ENCODE data around the gene HUWE1.
"Not testable (repeated sequence)": the region's sequence is repeated elsewhere in the genome, so short reads cannot be mapped to it uniquely, and the experiment has no call there.

Gene HUWE1

DNA sequence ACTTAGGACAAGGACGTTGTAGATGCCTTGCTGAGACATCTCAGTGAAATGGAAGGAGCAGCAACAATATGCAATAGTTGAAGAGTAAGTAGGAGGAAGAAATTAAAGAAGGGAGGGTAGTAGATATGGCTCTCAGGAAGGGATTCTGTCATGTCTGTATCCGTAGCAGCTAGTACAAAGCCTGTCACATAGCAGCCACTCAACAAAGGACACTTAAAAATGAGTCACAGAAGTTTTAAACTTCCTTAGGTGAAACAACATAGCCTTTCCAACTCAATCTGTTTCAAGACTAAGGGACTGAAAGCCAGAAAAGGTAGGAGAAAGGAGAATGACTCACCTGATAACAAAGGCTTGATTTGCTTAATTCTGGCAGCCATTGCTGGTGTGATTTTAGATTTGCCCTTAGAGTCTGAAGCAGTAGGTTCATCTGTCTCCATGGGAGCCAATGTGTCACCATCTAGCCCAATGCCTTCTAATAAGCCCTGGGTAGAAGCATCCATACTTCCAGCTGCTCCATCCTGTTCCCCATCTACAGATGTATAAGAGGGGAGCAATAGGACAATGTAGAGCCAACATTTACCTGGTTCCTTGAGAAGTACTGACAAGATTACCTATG is 86.6 kb downstream of the HUWE1 start:
- DNase-seq: no peak

DNA sequence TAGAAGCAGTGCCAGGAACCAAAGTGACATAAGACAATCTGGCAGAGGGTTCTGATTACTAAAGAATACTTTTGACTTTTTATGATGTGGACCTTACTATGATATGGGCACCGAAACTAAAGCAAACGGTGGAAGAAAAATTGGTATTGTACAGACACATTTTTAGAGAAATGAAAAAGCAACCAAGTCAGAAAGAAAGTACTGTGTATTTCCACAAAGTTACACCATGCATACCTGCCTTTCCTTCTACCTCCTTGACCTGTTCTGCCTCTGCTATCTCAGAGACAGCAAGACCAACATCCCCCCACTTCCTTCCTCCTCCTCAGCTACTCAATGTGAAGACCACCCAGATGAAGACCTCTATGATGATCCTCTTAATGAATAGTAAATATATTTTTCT is 88.3 kb downstream of the HUWE1 start:
- no peak for DNase-seq

DNA sequence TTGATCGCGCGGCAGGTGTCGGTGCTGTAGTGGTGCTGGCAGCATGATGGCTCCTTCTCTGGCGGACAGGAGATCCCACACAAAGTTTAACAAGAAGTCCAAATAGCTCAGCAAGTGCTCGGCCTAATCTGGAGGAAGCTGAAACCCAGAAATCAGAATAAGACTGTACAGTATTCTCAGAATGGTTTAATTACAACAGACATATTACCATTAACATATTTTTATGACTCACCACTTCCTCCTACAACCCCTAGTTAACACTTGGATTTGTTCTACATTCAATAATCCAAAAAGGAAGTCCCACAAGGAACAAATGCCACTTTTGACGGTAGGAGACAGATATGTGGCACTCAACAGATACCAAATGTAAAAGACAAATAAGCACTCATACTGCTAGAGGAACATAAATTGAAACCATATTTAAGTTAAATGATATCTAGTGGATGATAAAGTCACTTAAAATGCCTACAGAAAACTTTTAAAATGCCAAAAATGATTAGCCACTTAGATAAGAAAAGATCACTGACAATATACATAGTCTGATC is 91.2 kb downstream of the HUWE1 start:
- no peak for DNase-seq

DNA sequence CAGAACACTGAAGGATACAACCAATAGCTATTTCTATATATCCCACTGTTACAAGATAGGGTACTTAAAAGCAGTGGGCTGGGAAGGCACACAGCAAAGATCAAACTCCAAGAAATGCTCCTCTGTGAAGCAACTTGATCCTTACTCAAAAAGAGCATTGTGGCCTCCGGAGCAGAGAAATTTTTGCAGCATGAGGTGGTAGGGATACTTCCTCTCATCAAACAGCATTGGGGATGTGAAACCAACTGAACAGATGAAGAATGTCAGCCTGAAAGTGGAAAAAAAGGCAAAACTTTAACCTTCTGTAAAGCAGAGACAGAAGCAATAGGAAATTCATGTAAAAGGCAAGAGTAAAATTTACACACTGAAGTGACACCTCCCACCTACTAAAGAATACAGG is 92.2 kb downstream of the HUWE1 start:
- DNase-seq: no peak

DNA sequence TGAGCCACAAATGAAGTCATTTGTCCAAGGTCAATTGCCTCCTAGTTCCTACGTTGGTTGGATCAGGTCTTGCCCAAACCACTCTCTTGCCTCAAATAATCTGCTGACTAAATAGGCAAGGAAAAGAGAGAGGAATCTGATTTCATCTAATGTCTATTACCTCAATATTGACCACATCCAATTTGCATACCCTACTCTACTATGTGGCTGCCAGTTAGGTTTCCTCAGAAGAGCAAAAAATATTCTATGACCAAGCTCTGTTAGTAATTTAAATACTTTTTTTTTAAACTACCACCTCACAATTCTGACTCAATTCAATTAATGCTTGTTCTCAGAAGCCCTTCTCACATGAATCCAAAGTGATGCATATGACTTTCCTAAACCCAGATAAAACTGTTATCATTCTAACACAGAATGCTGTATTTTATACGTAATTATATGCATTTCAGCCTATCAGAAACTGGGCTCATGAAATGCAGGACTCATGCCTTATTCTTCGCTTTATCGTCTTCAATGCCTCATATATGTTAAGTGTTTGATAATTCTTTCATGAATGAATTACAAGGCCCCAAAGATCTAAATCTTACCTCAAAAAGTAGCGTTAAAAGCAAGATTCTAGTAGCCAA is 98.6 kb downstream of the HUWE1 start:
- DNase-seq: no peak

DNA sequence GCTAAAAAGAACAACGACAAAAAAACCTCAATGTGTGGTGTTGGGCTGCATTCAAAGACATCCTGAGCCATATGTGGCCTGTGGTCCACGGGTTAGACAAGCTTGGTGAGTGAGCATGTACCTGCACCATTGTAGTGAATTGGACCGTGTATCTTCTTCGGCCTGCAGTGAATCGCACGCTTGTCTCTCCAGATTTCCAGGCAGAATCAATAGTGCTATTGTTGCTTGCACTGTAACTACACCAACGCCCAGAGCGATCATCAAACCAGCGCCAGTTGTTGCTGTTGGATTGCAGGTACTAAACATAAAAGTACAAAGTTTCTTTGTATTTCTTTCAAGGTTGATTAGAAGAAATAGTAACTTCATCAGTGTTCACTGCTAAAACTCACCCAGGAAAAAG is 101.6 kb downstream of the HUWE1 start:
- DNase-seq: no peak

DNA sequence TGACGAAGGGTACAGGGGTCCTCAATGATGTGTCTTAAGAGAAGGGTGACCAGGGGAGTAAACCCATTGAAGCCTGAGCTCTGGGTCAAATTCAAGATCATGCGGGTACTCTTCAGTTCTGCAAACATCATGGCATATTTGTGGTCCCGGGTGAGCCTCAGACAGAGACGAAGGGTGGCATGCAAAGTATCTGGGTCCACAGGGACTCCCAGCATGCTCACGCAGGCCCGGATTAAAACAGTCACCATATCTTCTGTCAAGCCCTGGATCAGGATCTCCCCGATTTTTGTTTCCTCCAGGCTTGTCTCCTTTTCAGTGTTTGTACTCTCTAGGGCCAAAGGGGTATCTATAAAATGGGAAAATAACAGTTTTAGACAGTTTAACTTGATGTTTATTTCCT is 102.9 kb downstream of the HUWE1 start:
- DNase-seq: no peak

DNA sequence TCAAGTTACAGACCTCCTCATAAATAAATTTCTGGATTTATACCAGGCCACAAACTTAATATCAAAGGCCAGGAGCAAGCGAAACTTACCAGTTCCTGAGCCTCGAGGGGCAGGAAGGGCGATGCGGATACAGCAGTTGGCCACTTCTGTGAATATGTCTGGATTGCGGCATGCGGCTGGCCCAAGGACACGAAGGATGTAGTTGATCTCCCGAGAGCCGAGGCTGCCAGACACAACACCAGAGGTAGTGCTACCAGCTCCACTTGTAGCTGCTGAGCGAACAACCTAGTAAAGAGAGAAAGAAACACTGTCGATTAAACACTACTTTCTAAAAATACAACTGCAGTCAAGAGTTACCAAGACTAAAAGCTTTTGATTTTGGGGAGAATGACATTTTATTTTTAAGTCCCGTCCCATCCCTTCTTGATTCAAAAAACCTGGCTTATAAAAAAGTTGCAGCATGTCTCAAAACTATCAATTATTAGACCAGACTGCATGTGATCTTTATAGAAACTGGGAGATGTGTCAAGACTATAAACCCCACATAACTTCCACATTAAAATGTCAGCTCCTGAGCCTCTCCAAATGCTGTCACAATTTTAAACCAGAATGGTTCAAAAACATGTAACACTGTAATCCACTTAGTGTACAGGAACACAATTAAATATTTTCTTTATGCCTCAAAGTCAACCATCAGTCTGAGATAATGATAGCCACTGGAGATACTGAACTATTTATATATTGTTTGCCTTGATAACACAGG is 105.6 kb downstream of the HUWE1 start:
- no peak for DNase-seq

DNA sequence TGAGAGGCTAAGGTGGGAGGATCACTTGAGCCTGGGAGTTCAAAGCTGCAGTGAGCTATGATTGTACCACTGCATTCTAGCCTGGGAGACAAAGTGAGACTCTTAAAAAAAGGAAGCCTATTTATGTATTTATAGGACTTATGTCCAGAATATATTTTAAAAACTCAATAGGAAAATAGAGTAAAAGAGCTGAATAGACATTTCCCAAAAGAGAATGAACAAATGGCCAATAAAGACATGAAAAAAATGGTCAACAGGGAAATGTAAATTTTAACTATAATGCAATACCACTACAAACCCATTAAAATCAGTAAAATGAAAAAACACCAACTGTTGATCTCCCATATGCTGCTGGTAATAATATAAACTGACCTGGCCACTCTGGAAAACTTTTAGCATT is 115.0 kb downstream of the HUWE1 start:
- DNase-seq: no peak

DNA sequence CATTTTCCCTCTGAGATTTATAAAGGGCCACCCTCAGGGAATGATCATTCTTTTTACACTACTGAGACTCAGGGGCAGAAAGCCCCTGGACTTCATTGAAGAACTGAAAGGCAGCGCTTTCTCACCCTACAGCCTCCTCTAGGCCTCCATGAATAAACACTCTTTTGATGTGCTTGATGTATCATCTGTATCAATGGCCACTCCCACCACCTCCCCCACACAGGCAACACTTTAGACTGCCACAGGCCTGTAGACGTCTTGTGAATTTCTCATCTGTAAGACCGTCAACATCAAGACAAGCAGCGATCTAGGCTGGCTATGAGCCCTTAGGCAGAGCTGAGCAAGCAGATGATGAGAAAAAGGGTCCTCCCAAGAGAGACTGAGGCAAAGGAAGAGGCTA is 123.2 kb downstream of the HUWE1 start:
- DNase-seq: no peak

DNA sequence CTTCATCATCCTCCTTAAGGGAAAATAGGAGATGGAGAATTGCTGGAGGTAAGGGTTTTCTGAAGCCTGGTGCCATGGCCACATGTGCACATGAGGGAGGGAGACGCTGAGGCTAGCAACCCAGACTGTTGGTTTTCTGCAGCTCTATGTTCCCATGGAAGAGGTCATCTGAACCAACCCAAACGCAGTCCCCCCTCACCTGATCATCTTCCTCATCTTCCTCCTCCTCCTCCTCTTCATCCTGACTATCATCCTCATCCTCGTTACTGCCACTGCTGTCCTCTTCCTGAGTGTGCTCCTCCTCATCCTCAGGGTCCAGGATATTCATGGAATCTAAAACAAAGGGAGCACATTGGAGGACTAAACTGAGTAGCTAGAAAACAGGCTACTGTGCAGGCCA is 124.6 kb downstream of the HUWE1 start:
- DNase-seq: no peak

DNA sequence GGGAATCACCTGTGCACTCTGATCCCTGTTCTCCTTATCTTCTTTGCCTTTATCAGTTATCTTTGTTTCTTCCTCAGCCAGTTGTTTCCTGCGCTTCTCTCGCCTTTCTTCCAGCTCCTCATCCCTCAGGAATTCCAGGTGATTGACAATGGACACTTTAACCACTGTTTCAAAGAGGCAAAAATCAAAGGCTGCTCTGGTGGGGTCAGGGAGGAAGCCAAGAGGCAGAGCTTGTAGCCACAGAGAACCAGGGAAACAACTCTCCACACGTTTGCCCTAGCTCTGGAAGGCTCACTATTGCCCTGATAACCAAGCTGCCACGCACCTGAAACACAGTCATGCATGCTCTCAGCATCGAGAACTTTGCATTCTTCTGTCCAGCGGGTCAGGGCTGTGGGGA is 127.9 kb downstream of the HUWE1 start:
- no peak for DNase-seq

DNA sequence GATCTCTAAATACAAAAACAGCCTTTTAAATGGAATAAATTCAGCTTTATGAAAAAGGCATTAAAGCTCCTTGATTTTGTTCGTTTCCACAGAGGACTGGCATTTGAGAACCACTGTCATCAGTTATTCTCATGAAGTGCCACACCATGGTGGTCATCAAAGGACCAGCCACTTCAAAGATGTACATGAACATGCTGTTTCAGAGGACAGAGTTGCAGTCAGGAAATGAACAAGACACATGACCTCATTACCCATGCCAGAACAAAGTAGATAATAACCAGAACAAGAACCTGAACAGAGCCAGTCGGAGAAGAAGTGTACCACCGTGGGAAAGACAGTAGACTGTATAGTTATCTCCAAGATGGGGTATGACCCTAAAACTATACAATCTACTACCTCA is 129.7 kb downstream of the HUWE1 start:
- DNase-seq: no peak

DNA sequence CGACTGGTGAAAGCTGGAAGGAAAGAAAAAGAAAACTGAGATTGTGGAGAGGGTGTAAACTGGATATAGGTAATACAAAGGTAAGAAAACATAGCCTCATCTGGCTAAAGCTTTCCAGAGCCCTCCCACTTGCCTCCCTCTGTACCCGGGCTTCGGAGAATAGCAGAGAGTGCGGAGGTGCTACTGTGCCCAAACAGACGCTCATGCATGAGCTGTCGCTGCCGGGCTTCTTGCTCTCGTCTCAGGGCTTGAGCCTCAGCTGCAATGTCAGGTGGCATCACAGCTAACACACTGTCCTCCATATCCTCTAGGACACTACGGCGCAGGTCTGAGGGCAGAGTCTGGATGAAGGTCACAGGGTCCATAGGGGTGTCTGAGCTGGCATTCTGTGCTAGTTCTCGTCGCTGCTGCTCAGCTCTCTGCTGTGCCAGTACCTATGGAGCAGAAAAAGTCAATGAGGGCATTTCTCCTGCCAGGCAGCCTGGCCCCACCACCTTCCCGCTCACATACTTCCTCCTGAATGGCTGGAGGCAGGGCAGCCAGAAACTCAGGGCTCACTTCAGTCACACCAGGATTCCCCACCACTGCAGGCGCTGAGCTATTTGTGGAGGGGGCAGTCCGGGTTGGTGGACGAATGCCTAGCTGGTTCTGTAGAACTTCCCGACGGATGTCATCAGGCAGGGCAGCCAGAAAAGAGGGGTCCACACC is 135.6 kb downstream of the HUWE1 start:
- no peak for DNase-seq

DNA sequence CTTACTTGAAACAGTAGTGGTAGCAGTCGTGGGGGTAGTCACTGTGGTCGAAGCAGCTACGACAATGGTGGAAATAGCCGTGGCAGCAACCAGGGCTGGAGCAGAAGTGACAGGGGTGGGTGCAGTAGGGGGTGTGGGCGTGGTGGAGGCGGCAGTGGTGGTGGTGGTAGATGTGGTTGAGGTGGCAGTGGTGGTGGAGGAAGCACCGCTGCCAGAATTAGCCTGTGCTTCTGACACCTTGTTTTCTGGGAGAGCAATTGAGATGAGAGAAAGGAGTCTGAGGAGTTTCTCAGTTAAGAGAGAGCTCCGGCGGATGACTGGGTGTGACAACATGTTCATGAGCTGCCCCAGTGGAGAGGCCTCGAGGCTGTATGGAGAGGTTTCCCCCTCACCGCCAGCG is 138.9 kb downstream of the HUWE1 start:
- DNase-seq: no peak

DNA sequence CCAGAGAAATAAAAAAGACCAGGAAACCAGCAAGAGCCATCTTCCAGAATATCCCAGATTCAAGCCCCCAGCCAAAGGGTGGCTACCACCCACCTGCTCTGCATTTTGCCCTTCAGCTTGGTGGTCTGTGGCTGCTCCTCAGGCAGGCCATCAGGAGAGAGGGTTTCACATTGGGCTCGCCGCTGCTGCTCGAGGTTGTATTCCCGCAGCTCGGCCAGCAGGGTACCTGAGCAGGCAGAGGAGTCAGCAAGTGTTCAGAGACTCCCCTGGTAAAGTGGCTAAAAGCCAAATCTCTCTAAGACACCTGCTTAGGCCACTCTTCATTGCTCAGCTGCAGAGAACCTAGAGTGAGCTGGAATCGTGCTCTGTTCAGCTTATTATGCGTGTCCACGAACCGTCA is 141.6 kb downstream of the HUWE1 start:
- no peak for DNase-seq

DNA sequence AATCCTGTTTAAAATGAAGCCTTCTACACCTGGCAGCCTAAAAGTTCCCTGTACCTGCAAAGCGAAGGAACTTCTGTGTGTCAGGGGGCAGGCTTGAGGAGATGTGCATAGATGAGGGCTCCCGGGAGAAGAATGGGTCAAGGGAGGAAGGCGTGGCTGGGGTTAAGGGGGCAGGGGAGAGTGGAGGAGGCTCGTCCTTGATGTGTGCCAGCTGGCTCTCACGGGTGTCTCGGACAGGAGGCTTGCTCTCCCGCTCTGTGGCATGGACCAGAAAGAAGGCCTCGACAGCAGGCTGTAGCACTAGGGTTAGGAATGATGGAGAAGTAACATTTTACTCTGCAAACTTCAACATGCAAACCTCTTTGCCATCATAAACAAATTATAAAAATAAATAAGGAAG is 147.7 kb downstream of the HUWE1 start:
- no peak for DNase-seq

DNA sequence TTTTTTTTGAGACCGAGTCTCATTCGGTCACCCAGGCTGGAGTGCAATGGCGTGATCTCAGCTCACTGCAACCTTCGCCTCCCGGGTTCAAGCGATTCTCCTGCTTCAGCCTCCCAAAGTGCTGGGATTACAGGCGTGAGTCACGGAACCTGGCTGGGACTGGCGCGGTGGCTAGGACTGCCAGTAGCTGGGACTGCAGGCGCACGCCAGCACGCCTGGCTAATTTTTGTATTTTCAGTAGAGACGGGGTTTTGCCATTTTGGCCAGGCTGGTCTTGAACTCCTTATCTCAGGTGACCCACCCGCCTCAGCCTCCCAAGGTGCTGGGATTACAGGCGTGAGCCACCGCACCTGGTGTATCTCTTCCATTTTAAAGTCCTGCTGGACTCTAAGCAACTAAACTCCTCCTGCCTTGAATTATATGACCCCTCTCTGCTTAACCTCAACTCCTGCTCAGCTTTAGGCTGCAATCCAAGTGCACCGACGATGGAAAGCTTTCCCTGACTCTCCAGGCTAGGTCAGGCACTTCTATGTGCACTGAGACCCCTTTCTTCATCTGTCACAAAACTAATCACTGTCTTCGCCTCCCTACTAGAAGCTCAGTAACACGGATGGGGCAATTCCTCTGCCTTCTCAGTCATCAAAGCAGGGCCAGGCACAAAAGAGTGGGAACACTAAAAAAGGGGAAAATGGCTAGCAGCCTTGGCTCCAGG is 155.1 kb downstream of the HUWE1 start:
- not testable (repeated sequence) for DNase-seq

DNA sequence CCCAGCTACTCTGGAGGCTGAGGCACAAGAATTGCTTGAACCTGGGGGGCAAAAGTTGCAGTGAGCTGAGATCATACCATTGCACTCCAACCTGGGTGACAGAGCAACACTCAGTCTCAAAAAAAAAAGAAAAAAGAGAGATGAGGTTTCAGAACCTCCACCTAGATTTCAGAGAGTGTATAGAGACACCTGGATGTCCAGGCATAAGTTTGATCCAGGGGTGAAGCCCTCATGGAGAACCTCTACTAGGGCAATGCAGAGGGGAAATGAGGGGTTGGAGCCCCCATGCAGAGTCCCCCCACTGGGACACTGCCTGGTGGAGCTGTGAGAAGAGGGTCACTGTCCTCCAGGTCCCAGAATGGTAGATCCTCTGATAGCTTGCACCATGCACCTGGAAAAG is 159.5 kb downstream of the HUWE1 start:
- DNase-seq: no peak

DNA sequence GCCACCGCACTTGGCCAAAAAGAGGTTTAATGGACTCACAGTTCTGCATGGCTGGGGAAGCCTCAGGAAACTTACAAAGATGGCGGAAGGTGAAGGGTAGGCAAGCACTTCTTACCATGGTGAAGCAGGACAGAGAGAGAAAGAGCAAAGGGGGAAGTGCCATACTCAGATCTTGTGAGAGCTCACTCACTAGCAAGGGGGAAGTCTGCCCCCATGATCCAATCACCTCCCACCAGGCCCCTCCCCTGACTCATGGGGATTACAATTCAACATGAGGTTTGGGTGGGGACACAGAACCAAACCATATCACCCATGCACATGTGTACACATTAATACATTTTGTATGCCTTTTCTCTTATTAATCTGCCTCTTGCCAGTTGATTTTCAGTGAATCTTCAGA is 175.2 kb downstream of the HUWE1 start:
- DNase-seq: no peak

DNA sequence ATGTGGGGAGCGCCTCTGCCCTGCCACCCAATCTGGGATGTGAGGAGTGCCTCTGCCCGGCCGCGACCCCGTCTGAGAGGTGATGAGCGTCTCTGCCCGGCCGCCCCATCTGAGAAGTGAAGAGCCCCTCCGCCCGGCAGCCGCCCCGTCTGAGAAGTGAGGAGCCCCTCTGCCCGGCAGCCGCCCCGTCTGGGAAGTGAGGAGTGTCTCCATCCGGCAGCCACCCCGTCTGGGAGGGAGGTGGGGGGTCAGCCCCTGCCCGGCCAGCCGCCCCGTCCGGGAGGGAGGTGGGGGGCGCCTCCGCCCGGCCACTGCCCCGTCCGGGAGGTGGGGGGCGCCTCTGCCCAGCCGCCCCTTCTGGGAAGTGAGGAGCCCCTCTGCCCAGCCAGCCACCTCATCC is 182.5 kb downstream of the HUWE1 start:
- not testable (repeated sequence) for DNase-seq

DNA sequence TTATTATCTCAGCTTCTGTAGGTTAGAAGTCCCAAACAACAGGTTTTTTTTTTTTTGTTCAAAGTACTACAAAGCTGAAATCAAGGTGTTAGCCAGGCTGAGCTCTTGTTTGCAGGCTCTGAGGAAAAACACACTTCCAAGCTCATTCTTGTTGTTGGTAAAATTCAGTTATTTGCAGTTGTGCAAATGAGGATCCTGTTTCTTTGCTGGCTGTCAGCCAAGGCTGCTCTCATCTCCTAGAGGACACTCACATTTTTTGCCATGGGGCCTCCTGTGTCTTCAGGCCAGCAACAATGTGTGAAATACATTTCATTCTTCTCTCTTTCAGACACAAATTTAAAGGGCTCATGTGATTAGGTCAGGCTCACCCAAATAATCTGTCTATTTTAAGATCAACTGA is 192.1 kb downstream of the HUWE1 start:
- peak; percentile 24 for DNase-seq

DNA sequence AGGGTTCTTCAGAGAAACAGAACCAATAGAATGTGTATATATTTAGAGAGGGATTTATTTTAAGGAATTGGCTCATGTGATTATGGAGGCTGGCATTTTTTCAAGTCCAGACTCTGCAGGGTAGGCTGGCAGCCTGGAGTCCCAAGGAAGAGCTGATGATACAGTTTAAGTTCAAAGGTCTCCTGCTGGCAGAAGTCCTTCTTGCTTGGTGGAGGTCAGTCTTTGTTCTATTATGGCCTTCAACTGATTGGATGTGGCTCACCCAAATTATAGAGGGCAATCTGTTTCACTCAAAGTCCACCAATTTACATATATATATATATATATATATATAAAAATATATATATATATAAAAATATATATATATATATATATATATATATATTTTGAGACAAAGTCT is 200.2 kb downstream of the HUWE1 start:
- no peak for DNase-seq
